Upper lobe of right lung (tissue), 1 donor: ENCODE data around the gene CTSD. TPM values are rescaled to one million over a fixed set of nuclear protein-coding genes. Genes with fewer than 3 reads are reported as not detected.
"Not testable (repeated sequence)": the region's sequence is repeated elsewhere in the genome, so short reads cannot be mapped to it uniquely, and the experiment has no call there.

Experiments used
- ATAC-seq: fragments of 200-7000 bp; cut with Tn5 transposase; one replicate; pipeline ENCODE4 v1.9.1; 2020; ENCODE audit warnings: mild to moderate bottlenecking, moderate library complexity
- DNase-seq: peaks from one replicate; pipeline ENCODE4 v3.0.0-alpha.2; 2020
- H3K27ac ChIP-seq: fragments of 200-600 bp; one replicate; pipeline ENCODE4 v1.8.0; 2022
- H3K27me3 ChIP-seq: fragments of 200-600 bp; one replicate; pipeline ENCODE4 v1.8.0; 2022; ENCODE audit warnings: mild to moderate bottlenecking
- H3K36me3 ChIP-seq: fragments of 200-600 bp; one replicate; pipeline ENCODE4 v1.8.0; 2022
- H3K4me1 ChIP-seq: fragments of 200-600 bp; one replicate; pipeline ENCODE4 v1.8.0; 2022
- H3K4me3 ChIP-seq: fragments of 200-600 bp; one replicate; pipeline ENCODE4 v1.8.0; 2022; ENCODE audit warnings: mild to moderate bottlenecking
- H3K9me3 ChIP-seq: fragments of 200-600 bp; one replicate; pipeline ENCODE4 v1.8.0; 2022
- intact Hi-C: fragments of 100-400 bp; cut with DNase I; formaldehyde crosslinking; loops from one replicate; pipeline ENCODE4 v1.11.0; 2022
- total RNA-seq: library from RNA; stranded (reverse); fragmentation: NEBNext Ultra II Directional; extraction: Animal tissue kit (Norgen Biotek cat#: 25700); gene quantifications from one replicate; pipeline ENCODE4 v1.2.1, GENCODE V29; 2021
- TF ChIP-seq, protein P1 (sequence below): fragments of 200-600 bp; IDR thresholded peaks from one replicate; pipeline ENCODE4 v1.8.0; 2022; ENCODE audit warnings: antibody characterized with exemption
- donor health status: DM: no; HTN: yes; CAD: no; lungs with severe emphysema.

CTSD gene
- total RNA-seq, 1 donor from 2014 or later, result 2,038 TPM

GRCh38 chr11:1771700-1772099 is 8.0 kb upstream of the CTSD start:
- H3K27me3 ChIP-seq, result no peaks in the 10 kb centered on the region
- TF ChIP-seq, protein P1, sequence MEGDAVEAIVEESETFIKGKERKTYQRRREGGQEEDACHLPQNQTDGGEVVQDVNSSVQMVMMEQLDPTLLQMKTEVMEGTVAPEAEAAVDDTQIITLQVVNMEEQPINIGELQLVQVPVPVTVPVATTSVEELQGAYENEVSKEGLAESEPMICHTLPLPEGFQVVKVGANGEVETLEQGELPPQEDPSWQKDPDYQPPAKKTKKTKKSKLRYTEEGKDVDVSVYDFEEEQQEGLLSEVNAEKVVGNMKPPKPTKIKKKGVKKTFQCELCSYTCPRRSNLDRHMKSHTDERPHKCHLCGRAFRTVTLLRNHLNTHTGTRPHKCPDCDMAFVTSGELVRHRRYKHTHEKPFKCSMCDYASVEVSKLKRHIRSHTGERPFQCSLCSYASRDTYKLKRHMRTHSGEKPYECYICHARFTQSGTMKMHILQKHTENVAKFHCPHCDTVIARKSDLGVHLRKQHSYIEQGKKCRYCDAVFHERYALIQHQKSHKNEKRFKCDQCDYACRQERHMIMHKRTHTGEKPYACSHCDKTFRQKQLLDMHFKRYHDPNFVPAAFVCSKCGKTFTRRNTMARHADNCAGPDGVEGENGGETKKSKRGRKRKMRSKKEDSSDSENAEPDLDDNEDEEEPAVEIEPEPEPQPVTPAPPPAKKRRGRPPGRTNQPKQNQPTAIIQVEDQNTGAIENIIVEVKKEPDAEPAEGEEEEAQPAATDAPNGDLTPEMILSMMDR, result no peak
- peaks cover 6% of the 10 kb centered on the region for H3K4me1 ChIP-seq
- no peaks in the 10 kb centered on the region for H3K9me3 ChIP-seq
- peak overlapping the region; percentile 45 for H3K27ac ChIP-seq
- ATAC-seq (peak; percentile 58), DNase-seq (peak; percentile 73)
- H3K4me3 ChIP-seq, result no peak overlapping the region
- intact Hi-C loops, result no loop called here
- H3K36me3 ChIP-seq, result no peaks in the 10 kb centered on the region

DNA sequence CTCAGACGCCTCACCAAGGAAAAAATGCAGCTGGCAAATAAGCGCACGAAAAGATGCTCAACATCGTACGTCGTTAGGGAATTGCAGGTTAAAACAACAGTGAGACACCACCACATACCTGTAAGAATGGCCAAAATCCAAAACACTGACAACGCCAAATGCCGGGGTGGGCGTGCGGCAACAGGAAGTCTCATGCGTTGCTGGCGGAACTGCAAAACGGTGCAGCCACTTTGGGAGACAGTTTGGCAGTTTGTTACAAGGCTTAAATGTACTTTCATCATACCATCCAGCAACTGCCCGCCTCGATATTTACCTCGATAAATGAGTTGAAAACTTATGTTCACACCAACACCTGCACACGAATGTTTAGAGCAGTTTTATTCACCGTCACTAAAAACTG is 7.5 kb upstream of the CTSD start:
- no peaks in the 10 kb centered on the region for H3K36me3 ChIP-seq
- peaks cover 6% of the 10 kb centered on the region for H3K4me1 ChIP-seq
- H3K4me3 ChIP-seq, result no peak overlapping the region
- TF ChIP-seq, protein P1, result no peak
- no peaks in the 10 kb centered on the region for H3K27me3 ChIP-seq
- ATAC-seq, result no peak
- no peak overlapping the region for H3K27ac ChIP-seq
- intact Hi-C loops, result no loop called here
- no peak for DNase-seq
- no peaks in the 10 kb centered on the region for H3K9me3 ChIP-seq

- peak; percentile 29 for ATAC-seq
- no peaks in the 10 kb centered on the region for H3K27me3 ChIP-seq
- H3K9me3 ChIP-seq, result no peaks in the 10 kb centered on the region
- H3K36me3 ChIP-seq, result no peaks in the 10 kb centered on the region
- TF ChIP-seq, protein P1, result no peak
- DNase-seq, result no peak
- no peak overlapping the region for H3K4me3 ChIP-seq
- peaks cover 6% of the 10 kb centered on the region for H3K4me1 ChIP-seq
- intact Hi-C loops, result no loop called here
- no peak overlapping the region for H3K27ac ChIP-seq
These were observed 6.8 kb upstream of the CTSD start for GRCh38 chr11:1770528-1770927.

- intact Hi-C loops, result no loop called here
- TF ChIP-seq, protein P1, result no peak
- no peaks in the 10 kb centered on the region for H3K9me3 ChIP-seq
- no peaks in the 10 kb centered on the region for H3K36me3 ChIP-seq
- H3K4me3 ChIP-seq, result no peak overlapping the region
- H3K27me3 ChIP-seq, result no peaks in the 10 kb centered on the region
- DNase-seq (no peak), ATAC-seq (no peak)
- H3K27ac ChIP-seq, result no peak overlapping the region
- H3K4me1 ChIP-seq, result peaks cover 6% of the 10 kb centered on the region
These were observed 6.3 kb upstream of the CTSD start for GRCh38 chr11:1770061-1770460.

DNA sequence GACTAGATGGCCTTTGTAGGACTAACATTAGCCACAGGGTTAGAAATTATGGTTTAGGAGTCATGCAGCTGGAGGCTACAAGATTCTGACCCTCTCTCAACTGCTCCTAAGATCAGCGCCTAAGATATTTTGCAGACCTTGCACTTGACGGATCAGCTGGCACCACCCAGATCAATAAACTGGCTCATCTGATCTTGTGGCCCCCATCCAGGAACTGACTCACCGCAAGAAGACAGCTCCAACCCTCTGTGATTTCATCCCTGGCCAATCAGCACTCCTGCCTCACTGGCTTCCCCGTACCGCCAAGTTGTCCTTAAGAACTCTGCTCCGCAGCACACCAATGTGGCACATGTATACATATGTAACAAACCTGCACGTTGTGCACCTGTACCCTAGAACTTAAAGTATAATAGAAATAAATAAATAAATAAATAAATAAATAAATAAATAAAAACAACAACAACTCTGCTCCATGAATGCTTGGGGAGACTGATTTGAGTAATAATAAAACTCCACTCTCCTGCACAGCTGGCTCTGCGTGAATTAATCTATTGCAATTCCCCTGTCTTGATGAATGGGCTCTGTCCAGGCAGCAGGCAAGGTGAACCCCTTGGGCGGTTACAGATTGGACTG is 5.7 kb upstream of the CTSD start:
- H3K4me1 ChIP-seq, H3K27ac ChIP-seq, H3K27me3 ChIP-seq, H3K36me3 ChIP-seq, H3K9me3 ChIP-seq, DNase-seq, H3K4me3 ChIP-seq, intact Hi-C loops, ATAC-seq: not testable (repeated sequence)

GRCh38 chr11:1768141-1768469 is 4.4 kb upstream of the CTSD start:
- intact Hi-C loops, result no loop called here
- TF ChIP-seq, protein P1, result no peak
- H3K27ac ChIP-seq, result no peak overlapping the region
- H3K4me3 ChIP-seq, result no peak overlapping the region
- H3K27me3 ChIP-seq, result no peaks in the 10 kb centered on the region
- no peaks in the 10 kb centered on the region for H3K9me3 ChIP-seq
- no peaks in the 10 kb centered on the region for H3K36me3 ChIP-seq
- H3K4me1 ChIP-seq, result peaks cover 6% of the 10 kb centered on the region
- no peak for DNase-seq
- ATAC-seq, result no peak
